Stimulated activated CD4-positive, alpha-beta T cell treated with anti-CD3 and anti-CD28 coated beads, Interleukin-1b, Interleukin-23, amount 100 ng/mL, for 24 hours (primary cell): Measurements from ENCODE around the gene TGM6.

Experiments
- DNase-seq, 4 experiments: peaks; one replicate each; pipeline ENCODE4 v3.0.0-alpha.2; 2020; ENCODE audit warnings: low read depth in 4 of 4, low spot score in 1 of 4

TGM6 gene

DNA sequence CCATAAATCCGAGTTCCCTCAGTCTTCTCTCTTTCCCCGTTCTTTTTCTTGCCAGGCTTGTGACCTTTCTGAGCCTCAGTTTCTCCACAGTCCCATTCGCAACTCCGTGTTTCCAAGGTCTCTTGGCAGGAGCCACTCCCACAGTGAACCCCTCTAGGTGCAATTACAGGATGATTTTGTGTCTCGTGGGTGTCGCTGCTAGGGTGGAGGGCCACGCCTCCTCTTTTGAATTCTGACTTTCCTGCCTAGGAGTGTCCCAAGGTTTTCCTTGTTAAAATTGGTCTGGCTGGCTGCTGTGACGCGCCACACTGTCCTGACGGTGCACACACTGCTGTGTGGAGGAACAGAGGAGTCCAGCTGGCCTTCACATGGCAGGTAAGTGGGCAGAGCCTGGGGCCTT, at the start of gene TGM6:
Gene TGM6, plus strand, starts transcription at position 301 of the 400 bp plus-strand sequence. Its CDS starts 68 bp downstream, at position 369.
- no peak for DNase-seq

DNA sequence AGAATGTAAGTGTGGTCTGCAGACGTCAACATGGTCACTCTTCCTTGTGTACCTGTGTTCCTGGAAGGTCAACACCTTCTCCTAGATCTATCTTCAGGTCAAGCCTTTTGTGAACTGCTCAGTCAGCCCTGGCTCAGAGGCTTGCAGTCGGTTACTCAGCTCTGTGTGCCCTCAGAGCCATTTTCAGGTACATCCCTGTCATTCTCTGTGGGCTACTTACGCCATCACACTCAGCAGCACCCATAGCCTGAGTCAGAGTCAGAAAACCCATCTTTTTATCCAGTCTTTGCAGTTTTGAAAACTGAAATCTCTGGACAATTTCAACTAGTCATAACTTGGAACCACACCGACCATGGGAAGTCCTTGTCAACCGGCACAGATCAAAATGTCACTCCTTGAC, 49.6 kb upstream of the TGM6 start:
- no peak for DNase-seq

DNA sequence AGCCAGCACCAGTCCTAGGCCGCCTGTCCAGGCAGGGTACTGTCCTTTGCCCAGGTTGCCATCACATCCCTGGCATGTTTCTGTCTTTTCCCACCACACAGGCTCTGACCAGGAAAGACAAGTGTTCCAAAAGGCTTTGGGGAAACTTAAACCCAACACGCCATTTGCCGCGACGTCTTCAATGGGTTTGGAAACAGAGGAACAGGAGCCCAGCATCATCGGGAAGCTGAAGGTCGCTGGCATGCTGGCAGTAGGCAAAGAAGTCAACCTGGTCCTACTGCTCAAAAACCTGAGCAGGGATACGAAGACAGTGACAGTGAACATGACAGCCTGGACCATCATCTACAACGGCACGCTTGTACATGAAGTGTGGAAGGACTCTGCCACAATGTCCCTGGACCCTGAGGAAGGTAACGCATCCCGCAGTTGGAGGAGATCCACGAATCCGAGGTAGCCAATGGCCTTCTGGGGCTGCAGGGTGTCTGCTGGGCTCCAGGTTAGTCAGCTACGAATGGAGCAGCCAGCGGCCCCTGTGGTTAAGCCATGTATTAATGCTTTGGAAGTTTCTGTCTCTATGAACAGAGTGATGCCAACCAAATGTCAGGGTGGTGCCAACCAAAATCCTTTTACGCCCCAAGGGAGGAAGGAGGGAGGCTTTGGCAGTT, 48.7 kb upstream of the TGM6 start:
- no peak for DNase-seq

DNA sequence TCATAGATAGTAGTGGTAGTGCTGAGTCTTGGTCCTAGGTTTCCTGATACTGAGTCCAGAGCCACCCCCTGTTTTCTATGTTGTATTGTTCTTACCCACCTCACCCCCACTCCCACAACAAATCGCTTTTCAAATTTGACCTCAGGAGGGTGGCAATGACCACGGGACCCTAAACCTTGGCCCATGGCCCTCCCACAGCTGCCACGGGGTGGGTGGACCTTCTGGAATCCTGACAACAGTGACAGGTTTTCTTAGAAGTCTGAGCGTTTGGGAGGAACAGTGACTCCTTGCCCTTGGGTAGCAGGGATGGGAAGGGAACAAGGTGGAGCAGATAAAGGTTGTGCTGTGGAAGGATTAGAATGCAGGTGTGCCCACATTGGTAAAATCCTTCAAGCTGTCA, 48.0 kb upstream of the TGM6 start:
- DNase-seq = no peak

DNA sequence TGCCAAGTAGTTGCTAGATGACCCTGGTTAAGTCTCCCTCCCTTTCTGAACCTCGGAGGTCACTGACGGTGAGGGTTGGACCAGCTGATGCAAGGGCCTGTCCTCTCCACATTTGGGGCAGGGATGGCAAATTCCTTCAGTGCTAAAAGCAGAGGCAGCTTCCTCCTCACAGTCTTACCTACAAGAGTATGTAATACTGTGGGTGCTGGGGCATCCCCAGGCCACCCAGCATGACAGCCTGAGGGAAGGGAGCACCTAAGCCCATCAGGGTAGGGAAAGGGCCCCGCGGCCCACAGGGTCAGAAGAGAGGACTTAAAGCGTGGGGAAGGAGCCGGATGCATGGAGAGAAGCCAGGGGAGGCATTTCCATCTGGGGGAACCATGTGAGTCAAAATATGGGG, 46.9 kb upstream of the TGM6 start:
- DNase-seq = no peak

DNA sequence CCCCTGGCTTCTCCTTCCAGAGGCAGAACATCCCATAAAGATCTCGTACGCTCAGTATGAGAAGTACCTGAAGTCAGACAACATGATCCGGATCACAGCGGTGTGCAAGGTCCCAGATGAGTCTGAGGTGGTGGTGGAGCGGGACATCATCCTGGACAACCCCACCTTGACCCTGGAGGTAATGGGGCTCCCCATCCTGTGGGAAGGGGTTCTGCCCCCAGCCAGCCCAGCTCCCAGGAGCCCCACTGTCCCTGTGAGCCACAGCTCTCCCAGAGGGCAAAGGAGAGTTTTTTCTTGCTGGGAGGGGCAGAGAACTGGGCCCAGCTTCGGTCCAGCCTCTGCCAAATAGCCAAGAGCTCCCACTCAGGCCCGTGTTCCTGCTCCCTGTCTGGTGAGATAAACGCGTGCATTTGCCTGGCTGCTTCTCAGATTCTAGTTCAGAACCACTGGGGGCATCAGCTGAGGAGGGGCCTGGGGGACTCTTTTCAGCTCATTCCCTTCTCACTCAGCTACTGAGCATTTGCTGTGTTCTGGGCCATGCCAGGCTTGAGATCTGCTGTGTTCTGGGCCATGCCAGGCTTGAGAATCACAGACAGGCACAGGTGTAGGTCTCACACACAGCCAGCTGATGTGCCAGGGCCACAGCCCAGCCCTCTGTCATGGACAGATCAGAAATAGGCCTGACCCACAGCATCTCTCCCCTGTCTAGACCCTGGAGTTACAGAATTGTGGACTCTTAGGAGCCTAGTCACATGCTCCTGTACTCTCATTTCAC, 45.4 kb upstream of the TGM6 start:
- no peak for DNase-seq

DNA sequence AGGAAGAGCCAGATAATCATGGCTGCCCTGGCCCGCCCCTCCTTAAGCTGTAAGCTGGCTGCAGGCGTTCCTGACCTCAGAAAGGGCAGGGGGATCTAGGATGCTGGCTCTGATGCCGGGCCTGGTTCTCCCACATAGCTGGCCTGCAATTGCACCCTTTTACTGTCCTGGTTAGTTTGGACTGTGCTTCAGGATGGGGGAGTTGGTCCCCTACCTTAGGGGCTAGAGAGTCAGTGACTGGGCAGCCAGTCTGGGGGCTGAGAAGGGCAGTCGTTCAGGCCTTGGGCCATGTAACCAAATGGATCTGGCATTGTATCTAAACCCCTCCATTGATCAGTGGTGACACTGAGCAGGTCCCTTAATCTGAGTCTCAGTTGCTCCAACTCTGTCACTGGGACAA, 44.2 kb upstream of the TGM6 start:
- no peak for DNase-seq

DNA sequence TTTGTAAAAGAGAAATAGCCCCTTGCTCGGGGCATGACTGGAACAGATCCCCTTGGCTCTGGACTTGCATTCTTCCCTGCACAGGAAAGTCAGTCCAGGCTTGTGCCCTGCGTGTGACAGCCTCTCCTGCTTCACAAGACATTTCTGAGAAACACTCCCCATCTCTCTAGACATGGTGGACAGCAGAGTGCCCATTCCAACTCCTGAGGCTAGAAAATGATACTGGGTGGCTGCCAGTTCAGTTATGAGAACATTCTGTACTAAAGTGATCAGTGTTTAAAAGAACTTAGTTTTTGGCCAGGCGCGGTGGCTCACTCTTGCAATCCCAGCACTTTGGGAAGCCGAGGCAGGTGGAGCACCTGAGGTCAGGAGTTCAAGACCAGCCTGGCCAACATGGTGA, 43.6 kb upstream of the TGM6 start:
- DNase-seq = no peak

DNA sequence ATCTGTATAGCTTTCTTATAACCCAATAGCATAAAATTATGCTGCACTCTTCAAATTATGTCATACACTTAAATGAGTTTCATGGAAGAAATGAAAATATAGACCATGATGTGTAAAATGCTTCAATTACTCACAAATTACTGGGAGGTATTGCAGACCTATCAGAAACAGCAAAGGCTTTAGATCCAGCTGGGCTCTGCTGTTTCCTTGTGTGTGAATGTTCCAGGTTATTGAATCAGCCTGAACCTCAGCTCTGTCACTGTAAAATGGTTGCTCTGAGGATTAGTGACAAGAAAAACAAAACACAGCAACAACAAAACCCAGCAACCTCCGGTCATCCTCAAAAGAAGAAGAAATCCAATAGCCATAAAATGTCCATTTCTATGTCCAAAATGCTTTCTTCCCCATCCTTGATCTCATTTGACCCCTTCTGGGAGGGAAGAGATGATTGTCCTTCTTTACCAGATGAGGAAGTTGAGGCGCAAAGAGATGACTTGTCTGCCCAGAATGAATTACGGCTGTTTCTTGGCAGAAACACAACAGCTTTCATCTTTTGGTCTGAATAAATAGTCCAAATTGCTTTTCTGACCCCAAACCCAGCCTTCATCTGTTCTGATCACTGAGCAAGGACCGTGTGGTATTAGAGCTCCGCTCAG, 42.2 kb upstream of the TGM6 start:
- DNase-seq = no peak

DNA sequence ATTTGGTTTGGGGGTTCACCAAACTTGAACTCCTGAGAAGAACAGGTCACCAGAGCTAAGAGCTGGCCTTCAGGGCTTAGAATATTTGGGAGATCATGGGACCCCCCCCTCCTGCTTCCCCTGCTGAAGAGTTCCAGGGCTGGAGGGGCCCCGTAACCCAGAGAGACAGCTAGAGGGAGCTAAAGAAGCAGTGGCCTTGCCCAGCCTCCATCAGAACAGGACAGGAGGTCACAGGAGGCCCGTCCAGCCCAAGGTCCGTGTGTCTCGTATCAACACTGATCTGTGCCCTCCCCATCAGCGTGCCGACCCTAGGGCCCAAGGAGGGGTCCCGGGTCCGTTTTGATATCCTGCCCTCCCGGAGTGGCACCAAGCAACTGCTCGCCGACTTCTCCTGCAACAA, 40.6 kb upstream of the TGM6 start:
- DNase-seq = no peak

DNA sequence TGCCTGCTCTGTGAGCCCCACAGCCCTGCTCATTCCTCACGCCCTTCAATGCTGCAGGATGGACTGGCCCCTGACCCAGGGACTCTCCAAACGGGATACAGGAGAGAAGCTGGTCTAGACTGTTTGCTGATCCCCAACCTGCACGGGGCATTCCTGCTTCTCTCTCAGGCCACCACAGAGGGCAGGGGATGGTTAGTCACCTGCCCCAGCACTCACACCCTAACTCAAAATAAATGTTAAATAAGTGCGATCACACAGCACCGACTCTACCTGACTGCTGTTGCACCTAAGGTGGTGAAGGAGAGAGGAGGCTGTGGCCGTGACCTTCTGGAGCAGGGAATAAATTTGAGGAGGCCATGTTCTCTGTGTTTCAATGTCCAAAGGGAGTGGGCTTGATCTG, 39.9 kb upstream of the TGM6 start:
- no peak for DNase-seq

DNA sequence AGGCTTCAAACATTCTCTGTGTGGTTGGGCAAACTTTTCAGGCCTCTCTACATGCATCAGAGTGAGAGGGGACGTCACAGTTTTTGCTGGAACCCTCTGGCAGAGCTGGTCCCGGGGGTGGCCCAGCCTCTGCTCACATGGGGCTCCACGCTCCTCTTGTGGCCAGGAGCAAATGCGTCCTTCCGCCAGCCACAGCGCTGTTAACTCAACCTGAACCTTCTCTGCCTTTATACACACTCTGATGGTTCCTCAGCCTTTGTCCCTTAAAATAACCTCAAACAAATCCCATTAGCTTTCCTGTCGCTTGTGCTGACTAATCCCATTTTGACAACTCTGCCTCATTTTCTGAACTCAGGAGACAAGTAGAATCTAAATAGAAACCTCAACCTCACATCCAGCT, 39.4 kb upstream of the TGM6 start:
- DNase-seq = no peak

DNA sequence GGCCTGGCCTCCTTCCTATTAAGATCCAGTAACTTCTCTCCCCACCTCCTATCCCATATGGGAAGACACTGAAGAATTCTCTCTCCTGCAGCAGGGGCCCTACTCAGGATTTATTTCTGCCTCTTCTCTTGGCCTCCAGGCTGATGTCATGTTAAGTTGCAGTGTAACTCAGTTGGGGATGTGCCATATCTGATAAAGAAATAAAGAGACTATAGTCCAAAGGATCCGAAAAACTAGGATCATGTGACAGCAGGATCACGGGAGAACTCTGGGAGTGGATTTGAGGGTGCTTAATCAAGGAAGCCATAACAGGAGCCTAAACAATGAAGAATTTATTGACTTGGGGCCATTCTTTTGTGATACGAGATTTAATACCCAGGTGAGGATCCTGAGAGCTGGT, 38.5 kb upstream of the TGM6 start:
- DNase-seq = no peak

DNA sequence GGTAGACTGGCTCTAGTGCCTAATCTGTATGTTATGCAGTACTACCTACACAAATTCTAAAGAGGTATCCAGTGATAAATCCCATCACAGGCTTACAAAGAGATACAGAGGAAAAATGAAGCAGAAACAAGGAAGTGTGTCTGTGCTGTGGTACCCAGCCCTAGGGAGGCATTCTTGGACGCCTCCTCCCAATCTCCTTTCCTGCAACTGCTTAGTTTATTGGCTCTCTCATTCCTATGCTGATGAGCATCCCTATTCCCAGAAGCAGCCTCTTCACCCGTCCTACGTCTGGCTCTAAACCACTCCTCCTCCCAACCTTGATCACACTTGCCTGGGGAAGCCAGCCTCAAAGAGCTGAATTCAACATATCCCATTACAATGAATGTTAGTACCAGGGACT, 34.5 kb upstream of the TGM6 start:
- DNase-seq = no peak

DNA sequence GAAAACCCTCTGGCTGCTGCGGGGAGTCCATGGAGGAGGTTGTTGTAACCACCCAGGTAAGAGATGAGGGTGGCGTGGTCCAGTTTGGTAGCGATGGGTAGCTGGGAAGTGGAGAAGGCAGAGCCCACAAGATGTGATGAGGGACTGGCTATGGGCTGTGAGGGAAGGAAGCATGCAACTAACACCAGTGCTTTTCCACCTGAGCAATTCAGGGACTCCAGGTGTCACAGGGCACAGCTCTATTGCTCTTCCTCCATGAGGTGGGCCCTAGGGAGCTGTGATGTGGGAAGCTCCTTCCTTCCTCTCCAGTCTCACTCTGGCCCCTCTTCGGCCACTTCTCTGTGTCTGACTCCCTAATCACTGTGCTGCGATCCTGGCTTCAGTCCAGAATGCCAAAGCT, 32.4 kb upstream of the TGM6 start:
- DNase-seq = no peak

DNA sequence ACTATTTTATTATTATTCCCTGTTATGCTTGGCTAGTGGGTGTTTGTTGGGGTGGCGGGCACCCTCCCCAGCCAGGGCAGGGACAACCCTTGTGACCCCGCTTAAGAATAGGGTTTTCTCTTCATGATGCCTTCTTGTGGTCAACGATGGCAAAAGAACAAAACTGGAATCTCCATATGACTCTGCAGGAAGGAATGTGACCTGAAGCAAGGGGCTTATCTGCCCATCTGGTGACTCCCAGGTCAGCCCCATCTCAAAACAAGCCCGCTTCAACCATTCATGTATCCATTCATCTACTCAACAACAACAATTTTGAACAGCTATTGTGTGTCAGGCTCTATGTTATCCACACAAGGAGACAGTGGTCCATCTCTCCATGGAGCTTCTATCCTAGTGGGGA, 30.9 kb upstream of the TGM6 start:
- DNase-seq = no peak

DNA sequence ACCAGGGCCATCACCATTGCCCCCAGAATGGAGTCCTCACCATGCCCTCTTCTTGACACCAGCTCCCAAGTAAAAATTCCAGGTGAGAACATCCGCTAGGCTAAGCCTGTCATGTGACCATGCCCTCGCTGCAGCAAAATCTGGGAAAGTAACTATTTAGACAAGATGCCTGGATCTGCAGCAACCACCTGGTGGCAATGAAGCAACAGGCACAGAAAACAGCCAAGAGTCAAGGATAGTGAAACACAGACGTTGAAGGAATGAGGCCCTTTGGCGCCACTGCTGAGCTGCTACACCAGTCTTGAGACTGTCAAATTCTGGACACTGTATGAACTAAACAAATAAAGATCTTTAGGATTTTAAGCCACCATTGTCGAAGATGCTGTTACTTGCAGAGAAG, 30.1 kb upstream of the TGM6 start:
- DNase-seq = no peak

DNA sequence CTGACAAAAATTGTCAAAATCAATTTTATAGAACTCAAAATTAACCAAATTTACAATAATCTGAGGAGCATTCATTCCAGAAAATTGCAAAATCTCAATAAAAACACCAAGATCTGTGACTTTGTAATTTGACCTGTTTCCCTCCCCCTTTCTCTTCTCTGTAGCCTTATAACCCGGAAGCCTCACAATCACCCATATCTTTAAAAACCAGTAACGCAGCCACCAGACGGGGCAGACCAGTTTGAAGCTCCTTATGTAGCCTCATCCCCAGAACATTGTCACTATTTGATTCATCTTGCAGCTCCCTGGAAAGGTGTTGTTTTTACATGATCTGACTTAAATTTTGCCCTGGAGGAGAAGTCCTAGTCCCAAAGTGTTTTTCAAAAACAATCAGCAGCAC, 27.5 kb upstream of the TGM6 start:
- DNase-seq = no peak

DNA sequence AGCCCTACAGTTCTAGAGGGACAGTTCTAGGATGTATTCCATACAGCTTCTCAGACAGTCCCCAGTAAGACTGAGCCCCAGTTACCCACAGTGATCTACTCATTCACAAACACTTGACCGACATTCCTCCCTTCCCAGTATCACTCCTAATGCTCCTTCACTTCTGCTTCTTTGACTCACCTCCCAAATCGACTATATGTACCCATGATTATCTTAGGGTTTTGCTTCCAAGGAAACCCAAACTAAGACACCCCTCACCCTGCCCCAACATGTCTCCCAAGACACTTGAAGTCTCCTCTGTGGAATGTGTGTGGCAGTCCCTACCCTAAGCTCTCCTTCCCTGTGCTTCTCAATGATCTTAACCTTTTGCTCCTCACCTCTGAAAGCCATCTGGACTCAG, 23.6 kb upstream of the TGM6 start:
- no peak for DNase-seq

DNA sequence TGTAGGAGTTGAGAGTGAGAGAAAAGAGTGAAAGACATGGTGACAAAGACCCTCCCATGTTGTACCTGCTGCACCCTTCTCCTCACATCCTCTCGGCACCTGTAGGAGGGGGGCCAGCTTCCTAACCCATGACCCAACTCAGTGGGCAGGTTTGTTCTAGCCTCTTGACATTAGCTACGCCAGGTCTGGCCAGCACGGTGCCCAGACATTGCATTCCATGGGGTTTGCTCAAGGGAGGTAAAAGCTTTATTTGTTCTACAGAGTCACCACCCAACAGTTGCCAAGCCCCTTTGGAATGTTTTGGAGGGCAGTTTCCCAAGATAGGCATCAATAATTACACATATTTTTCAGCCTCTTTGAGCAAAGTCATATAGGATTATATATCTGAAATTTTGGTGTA, 22.7 kb upstream of the TGM6 start:
- DNase-seq = no peak

DNA sequence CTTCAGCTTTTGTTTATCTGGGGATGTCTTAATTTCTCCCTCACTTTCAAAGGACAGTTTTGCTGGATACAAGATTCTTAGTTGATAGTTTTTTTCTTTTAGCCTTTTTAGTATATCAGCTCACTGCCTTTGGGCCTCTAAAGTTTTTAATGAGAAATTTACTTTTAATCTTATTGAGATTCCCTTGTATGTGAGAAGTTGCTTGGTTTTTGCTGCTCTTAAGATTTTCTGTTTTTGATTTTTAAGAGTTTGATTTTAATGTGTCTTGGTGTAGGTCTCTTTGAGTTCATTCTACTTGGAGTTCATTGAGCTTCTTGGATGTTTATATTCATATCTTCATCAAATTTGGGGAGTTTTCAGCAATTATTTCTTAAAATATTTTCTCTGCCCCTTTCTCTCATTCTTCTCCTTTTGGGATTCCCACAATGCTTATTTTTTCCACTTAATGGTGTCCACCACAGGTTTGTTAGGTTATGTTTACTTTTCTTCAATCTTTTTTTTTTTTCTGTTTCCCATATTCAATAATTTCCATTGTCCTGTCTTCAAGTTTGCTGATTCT, 19.6 kb upstream of the TGM6 start:
- no peak for DNase-seq

DNA sequence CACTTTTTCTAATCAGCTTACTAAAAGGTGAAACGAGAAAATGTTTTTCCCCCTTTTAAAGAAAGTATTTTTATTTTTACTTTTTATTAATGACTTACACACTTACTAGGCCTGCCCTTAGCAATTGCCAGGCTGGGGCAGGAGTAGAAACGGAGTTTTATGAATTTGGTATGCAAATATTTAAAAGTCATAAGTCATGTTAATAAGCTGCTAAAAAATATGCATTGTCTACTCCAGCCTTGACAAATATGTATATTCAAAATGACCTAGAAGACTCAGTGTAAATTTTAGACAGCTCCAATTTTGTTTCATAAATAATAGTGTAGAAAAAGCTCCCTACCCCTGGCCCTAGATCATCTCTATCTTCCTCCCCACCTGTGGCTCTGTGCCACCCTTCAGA, 17.5 kb upstream of the TGM6 start:
- DNase-seq = no peak
